Measurements from ENCODE around the gene PITPNC1.

DNA sequence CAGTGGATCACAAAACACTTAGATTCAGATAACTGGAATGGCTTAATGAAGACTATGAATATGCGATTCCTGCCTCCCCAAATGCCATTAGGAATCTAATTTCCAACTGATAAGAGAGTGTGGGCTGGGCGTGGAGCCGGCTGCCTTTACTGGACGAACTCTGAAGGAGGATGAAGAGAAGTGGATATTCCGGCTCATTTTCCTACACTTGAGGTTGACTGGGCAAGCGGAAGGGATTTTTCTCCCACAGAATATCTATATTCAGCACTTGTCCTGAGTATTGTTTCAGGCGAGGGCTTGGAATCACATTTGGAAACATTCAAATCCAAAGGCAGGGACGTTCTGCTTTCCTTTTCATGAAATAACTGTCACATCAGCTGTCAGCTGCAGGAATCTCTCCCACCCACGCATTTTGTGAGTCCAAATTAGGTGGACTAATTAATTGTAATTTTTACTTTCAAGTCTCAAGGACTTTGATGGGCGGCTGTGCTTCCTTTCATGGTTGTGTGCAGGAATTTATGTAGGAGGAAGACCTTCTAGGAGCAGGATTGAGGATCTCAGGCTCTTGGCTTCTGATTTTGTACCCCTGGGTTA is 138.5 kb downstream of the PITPNC1 start:
- TF ChIP-seq TAF1 (IDR thresholded peaks at IDR 0.05; ENCODE audit: borderline replicate concordance, insufficient read depth, low read length) (peak; percentile 55; the same call in 1 of the 2 replicates), POLR2AphosphoS5 (IDR thresholded peaks at IDR 0.05; ENCODE audit: low read depth, low read length) (peak; percentile 49; the same call in 1 of the 2 replicates), SIN3A (IDR thresholded peaks at IDR 0.05; ENCODE audit: borderline replicate concordance, insufficient read depth, low read length) (0 out of 2 replicates have a peak, but pooled peaks have one; percentile 45), FOXP2 (optimal IDR thresholded peaks at IDR 0.05; ENCODE audit: borderline replicate concordance, extremely low read depth, extremely low read length, insufficient read depth) (no peak)
- TF ChIP-seq, protein P1, sequence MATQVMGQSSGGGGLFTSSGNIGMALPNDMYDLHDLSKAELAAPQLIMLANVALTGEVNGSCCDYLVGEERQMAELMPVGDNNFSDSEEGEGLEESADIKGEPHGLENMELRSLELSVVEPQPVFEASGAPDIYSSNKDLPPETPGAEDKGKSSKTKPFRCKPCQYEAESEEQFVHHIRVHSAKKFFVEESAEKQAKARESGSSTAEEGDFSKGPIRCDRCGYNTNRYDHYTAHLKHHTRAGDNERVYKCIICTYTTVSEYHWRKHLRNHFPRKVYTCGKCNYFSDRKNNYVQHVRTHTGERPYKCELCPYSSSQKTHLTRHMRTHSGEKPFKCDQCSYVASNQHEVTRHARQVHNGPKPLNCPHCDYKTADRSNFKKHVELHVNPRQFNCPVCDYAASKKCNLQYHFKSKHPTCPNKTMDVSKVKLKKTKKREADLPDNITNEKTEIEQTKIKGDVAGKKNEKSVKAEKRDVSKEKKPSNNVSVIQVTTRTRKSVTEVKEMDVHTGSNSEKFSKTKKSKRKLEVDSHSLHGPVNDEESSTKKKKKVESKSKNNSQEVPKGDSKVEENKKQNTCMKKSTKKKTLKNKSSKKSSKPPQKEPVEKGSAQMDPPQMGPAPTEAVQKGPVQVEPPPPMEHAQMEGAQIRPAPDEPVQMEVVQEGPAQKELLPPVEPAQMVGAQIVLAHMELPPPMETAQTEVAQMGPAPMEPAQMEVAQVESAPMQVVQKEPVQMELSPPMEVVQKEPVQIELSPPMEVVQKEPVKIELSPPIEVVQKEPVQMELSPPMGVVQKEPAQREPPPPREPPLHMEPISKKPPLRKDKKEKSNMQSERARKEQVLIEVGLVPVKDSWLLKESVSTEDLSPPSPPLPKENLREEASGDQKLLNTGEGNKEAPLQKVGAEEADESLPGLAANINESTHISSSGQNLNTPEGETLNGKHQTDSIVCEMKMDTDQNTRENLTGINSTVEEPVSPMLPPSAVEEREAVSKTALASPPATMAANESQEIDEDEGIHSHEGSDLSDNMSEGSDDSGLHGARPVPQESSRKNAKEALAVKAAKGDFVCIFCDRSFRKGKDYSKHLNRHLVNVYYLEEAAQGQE (IDR thresholded peaks at IDR 0.05; ENCODE audit: insufficient read depth in 1 of 2, low read depth in 2 of 2, low read length in 2 of 2): no peak; a peak in 1 of 4 replicates

Measured in PFSK-1 (cell line).